ENCODE results near the gene MLPH.

MLPH gene

GRCh38 chr2:237575869-237576862, 89.1 kb downstream of the MLPH start:
- H3K27ac ChIP-seq (ENCODE audit: low read depth, low read length): no peak overlapping the region
- H3K9ac ChIP-seq (ENCODE audit: low read length): no peak overlapping the region
- peaks cover 19% of the 10 kb centered on the region for H3K4me1 ChIP-seq (ENCODE audit: insufficient read depth, low read length)

GRCh38 chr2:237576974-237577373, 89.9 kb downstream of the MLPH start:
- no peak overlapping the region for H3K9ac ChIP-seq (ENCODE audit: low read length)
- H3K36me3 ChIP-seq (ENCODE audit: insufficient read depth, low read length): no peaks in the 10 kb centered on the region
- H3K4me3 ChIP-seq (ENCODE audit: low read depth in 1 of 2, low read length in 2 of 2): no peak overlapping the region
- peaks cover 22% of the 10 kb centered on the region for H3K4me1 ChIP-seq (ENCODE audit: insufficient read depth, low read length)
- H3K27me3 ChIP-seq (ENCODE audit: control insufficient read depth in 1 of 2, insufficient read depth in 2 of 2, low read length in 2 of 2): no peaks in the 10 kb centered on the region
- no peak overlapping the region for H3K27ac ChIP-seq (ENCODE audit: low read depth, low read length)
- no peaks in the 10 kb centered on the region for H3K9me3 ChIP-seq (ENCODE audit: low read length)

More at GRCh38 chr2:237575869-237576862, 89.1 kb downstream of the MLPH start:
- Histone ChIP-seq H3K27me3 (ENCODE audit: control insufficient read depth in 1 of 2, insufficient read depth in 2 of 2, low read length in 2 of 2) (no peaks in the 10 kb centered on the region), H3K9me3 (ENCODE audit: low read length) (no peaks in the 10 kb centered on the region), H3K36me3 (ENCODE audit: insufficient read depth, low read length) (no peaks in the 10 kb centered on the region), H3K4me3 (ENCODE audit: low read depth in 1 of 2, low read length in 2 of 2) (no peak overlapping the region)

GRCh38 chr2:237577458-237577857, 90.4 kb downstream of the MLPH start:
- H3K9me3 ChIP-seq (ENCODE audit: low read length): no peaks in the 10 kb centered on the region
- H3K4me1 ChIP-seq (ENCODE audit: insufficient read depth, low read length): peaks cover 22% of the 10 kb centered on the region
- no peak overlapping the region for H3K27ac ChIP-seq (ENCODE audit: low read depth, low read length)
- H3K27me3 ChIP-seq (ENCODE audit: control insufficient read depth in 1 of 2, insufficient read depth in 2 of 2, low read length in 2 of 2): no peaks in the 10 kb centered on the region
- no peak overlapping the region for H3K4me3 ChIP-seq (ENCODE audit: low read depth in 1 of 2, low read length in 2 of 2)
- no peak overlapping the region for H3K9ac ChIP-seq (ENCODE audit: low read length)
- H3K36me3 ChIP-seq (ENCODE audit: insufficient read depth, low read length): no peaks in the 10 kb centered on the region

GRCh38 chr2:237577956-237578870, 91.2 kb downstream of the MLPH start:
- no peaks in the 10 kb centered on the region for H3K27me3 ChIP-seq (ENCODE audit: control insufficient read depth in 1 of 2, insufficient read depth in 2 of 2, low read length in 2 of 2)
- peaks cover 19% of the 10 kb centered on the region for H3K4me1 ChIP-seq (ENCODE audit: insufficient read depth, low read length)
- H3K4me3 ChIP-seq (ENCODE audit: low read depth in 1 of 2, low read length in 2 of 2): no peak overlapping the region
- no peak overlapping the region for H3K27ac ChIP-seq (ENCODE audit: low read depth, low read length)
- H3K36me3 ChIP-seq (ENCODE audit: insufficient read depth, low read length): no peaks in the 10 kb centered on the region
- no peak overlapping the region for H3K9ac ChIP-seq (ENCODE audit: low read length)
- no peaks in the 10 kb centered on the region for H3K9me3 ChIP-seq (ENCODE audit: low read length)

- Histone ChIP-seq H3K4me1 (ENCODE audit: insufficient read depth, low read length) (peaks cover 14% of the 10 kb centered on the region), H3K9ac (ENCODE audit: low read length) (no peak overlapping the region), H3K27me3 (ENCODE audit: control insufficient read depth in 1 of 2, insufficient read depth in 2 of 2, low read length in 2 of 2) (no peaks in the 10 kb centered on the region), H3K9me3 (ENCODE audit: low read length) (no peaks in the 10 kb centered on the region), H3K27ac (ENCODE audit: low read depth, low read length) (no peak overlapping the region), H3K4me3 (ENCODE audit: low read depth in 1 of 2, low read length in 2 of 2) (no peak overlapping the region), H3K36me3 (ENCODE audit: insufficient read depth, low read length) (no peaks in the 10 kb centered on the region)
Measured at GRCh38 chr2:237581326-237581725, 94.3 kb downstream of the MLPH start.

- Histone ChIP-seq H3K9me3 (ENCODE audit: low read length) (no peaks in the 10 kb centered on the region), H3K27me3 (ENCODE audit: control insufficient read depth in 1 of 2, insufficient read depth in 2 of 2, low read length in 2 of 2) (no peaks in the 10 kb centered on the region), H3K27ac (ENCODE audit: low read depth, low read length) (peak overlapping the region; percentile 4), H3K36me3 (ENCODE audit: insufficient read depth, low read length) (no peaks in the 10 kb centered on the region), H3K9ac (ENCODE audit: low read length) (no peak overlapping the region), H3K4me3 (ENCODE audit: low read depth in 1 of 2, low read length in 2 of 2) (peak overlapping the region in 1 of 2 donors; percentile 31), H3K4me1 (ENCODE audit: insufficient read depth, low read length) (peaks cover 14% of the 10 kb centered on the region)
Measured at GRCh38 chr2:237581751-237582746, 95.0 kb downstream of the MLPH start.

- no peaks in the 10 kb centered on the region for H3K36me3 ChIP-seq (ENCODE audit: insufficient read depth, low read length)
- H3K27ac ChIP-seq (ENCODE audit: low read depth, low read length): no peak overlapping the region
- no peaks in the 10 kb centered on the region for H3K27me3 ChIP-seq (ENCODE audit: control insufficient read depth in 1 of 2, insufficient read depth in 2 of 2, low read length in 2 of 2)
- H3K4me1 ChIP-seq (ENCODE audit: insufficient read depth, low read length): peaks cover 14% of the 10 kb centered on the region
- no peak overlapping the region for H3K9ac ChIP-seq (ENCODE audit: low read length)
- H3K4me3 ChIP-seq (ENCODE audit: low read depth in 1 of 2, low read length in 2 of 2): no peak overlapping the region
- H3K9me3 ChIP-seq (ENCODE audit: low read length): no peaks in the 10 kb centered on the region
Measured at GRCh38 chr2:237583385-237584295, 96.6 kb downstream of the MLPH start.

- Histone ChIP-seq H3K9ac (ENCODE audit: low read length) (no peak overlapping the region), H3K4me3 (ENCODE audit: low read depth in 1 of 2, low read length in 2 of 2) (no peak overlapping the region), H3K27me3 (ENCODE audit: control insufficient read depth in 1 of 2, insufficient read depth in 2 of 2, low read length in 2 of 2) (no peaks in the 10 kb centered on the region), H3K4me1 (ENCODE audit: insufficient read depth, low read length) (peaks cover 14% of the 10 kb centered on the region), H3K9me3 (ENCODE audit: low read length) (no peaks in the 10 kb centered on the region), H3K27ac (ENCODE audit: low read depth, low read length) (no peak overlapping the region), H3K36me3 (ENCODE audit: insufficient read depth, low read length) (no peaks in the 10 kb centered on the region)
Measured at GRCh38 chr2:237585590-237586221, 98.7 kb downstream of the MLPH start.

- Histone ChIP-seq H3K9ac (ENCODE audit: low read length) (no peak overlapping the region), H3K9me3 (ENCODE audit: low read length) (no peaks in the 10 kb centered on the region), H3K27ac (ENCODE audit: low read depth, low read length) (no peak overlapping the region), H3K4me3 (ENCODE audit: low read depth in 1 of 2, low read length in 2 of 2) (no peak overlapping the region), H3K4me1 (ENCODE audit: insufficient read depth, low read length) (no peaks in the 10 kb centered on the region), H3K27me3 (ENCODE audit: control insufficient read depth in 1 of 2, insufficient read depth in 2 of 2, low read length in 2 of 2) (no peaks in the 10 kb centered on the region), H3K36me3 (ENCODE audit: insufficient read depth, low read length) (no peaks in the 10 kb centered on the region)
Measured at GRCh38 chr2:237588044-237588696, 101.1 kb downstream of the MLPH start.

Measured in muscle layer of colon (tissue), 2 donors.